Muscle layer of duodenum (tissue), 2 donors: ENCODE data around the gene CFAP46.

Source experiments
- H3K27ac ChIP-seq: one replicate; pipeline ENCODE4 v1.7.0; 2013; ENCODE audit warnings: mild to moderate bottlenecking, low read length
- H3K27me3 ChIP-seq: one replicate; pipeline ENCODE4 v1.7.0; 2013; ENCODE audit warnings: low read depth, mild to moderate bottlenecking, control low read depth, low read length
- H3K36me3 ChIP-seq, 2 donors: one replicate each; pipeline ENCODE4 v1.7.0; 2013; ENCODE audit warnings: low read length in 2 of 2, control low read depth in 1 of 2, mild to moderate bottlenecking in 1 of 2; ENCODE audit not compliant: insufficient read depth in 2 of 2, control insufficient read depth in 1 of 2
- H3K4me1 ChIP-seq, 2 donors: one replicate each; pipeline ENCODE4 v1.7.0; 2013; ENCODE audit warnings: low read length in 2 of 2, mild to moderate bottlenecking in 2 of 2, control low read depth in 1 of 2, moderate library complexity in 1 of 2; ENCODE audit not compliant: insufficient read depth in 2 of 2, control insufficient read depth in 1 of 2
- H3K4me3 ChIP-seq, 2 donors: one replicate each; pipeline ENCODE4 v1.7.0; 2013; ENCODE audit warnings: low read length in 2 of 2, low read depth in 1 of 2, mild to moderate bottlenecking in 1 of 2
- H3K9me3 ChIP-seq, 2 donors: one replicate each; pipeline ENCODE4 v1.7.0; 2013; ENCODE audit warnings: low read length in 2 of 2, control low read depth in 1 of 2, mild to moderate bottlenecking in 1 of 2; ENCODE audit not compliant: control insufficient read depth in 1 of 2
- donor health status: healthy.

The CFAP46 gene

DNA sequence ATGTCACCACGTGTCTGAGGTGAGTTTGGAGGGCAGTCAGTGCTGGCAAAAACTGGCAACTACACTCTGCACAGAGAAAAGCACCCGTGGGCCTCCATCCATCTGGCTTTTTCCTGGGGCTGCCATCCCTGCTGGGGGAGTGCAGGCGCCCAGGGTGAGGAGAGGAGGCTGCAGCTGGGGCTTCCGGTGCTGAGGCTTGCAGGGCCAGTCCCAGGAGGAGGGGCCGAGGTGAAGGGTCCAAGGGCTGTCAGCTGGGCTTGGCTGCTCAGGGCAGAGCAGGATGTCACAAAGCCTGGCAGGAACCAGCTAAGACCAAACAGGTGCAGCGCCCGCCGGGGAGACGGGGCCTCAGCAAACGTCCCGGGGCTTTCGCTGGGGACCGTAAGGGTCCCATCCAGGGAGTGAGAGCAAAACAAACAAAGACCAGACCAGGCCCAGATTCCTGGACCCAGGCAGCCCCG is 77.2 kb downstream of the CFAP46 start:
- no peaks in the 10 kb centered on the region for H3K36me3 ChIP-seq
- H3K9me3 ChIP-seq, result peaks cover 0 to 2% of the 10 kb centered on the region in 2 donors
- H3K4me3 ChIP-seq, result no peak overlapping the region
- H3K27me3 ChIP-seq, result no peaks in the 10 kb centered on the region
- H3K27ac ChIP-seq, result no peak overlapping the region
- H3K4me1 ChIP-seq, result no peaks in the 10 kb centered on the region

GRCh38 chr10:132862485-132863420 is 79.6 kb downstream of the CFAP46 start:
- H3K9me3 ChIP-seq, result no peaks in the 10 kb centered on the region
- H3K27me3 ChIP-seq, result no peaks in the 10 kb centered on the region
- H3K4me1 ChIP-seq, result no peaks in the 10 kb centered on the region
- H3K27ac ChIP-seq, result no peak overlapping the region
- no peaks in the 10 kb centered on the region for H3K36me3 ChIP-seq
- no peak overlapping the region for H3K4me3 ChIP-seq

GRCh38 chr10:132861884-132862461 is 80.4 kb downstream of the CFAP46 start:
- Histone ChIP-seq H3K27me3 (no peaks in the 10 kb centered on the region), H3K4me3 (no peak overlapping the region), H3K4me1 (no peaks in the 10 kb centered on the region), H3K27ac (no peak overlapping the region), H3K36me3 (no peaks in the 10 kb centered on the region), H3K9me3 (no peaks in the 10 kb centered on the region)

GRCh38 chr10:132861116-132861691 is 81.2 kb downstream of the CFAP46 start:
- Histone ChIP-seq H3K36me3 (no peaks in the 10 kb centered on the region), H3K4me1 (no peaks in the 10 kb centered on the region), H3K27ac (no peak overlapping the region), H3K4me3 (no peak overlapping the region), H3K9me3 (peaks cover 0 to under 1% of the 10 kb centered on the region in 2 donors), H3K27me3 (no peaks in the 10 kb centered on the region)

- H3K9me3 ChIP-seq, result peaks cover 0 to 6% of the 10 kb centered on the region in 2 donors
- H3K27ac ChIP-seq, result no peak overlapping the region
- H3K4me1 ChIP-seq, result no peaks in the 10 kb centered on the region
- H3K27me3 ChIP-seq, result no peaks in the 10 kb centered on the region
- H3K36me3 ChIP-seq, result no peaks in the 10 kb centered on the region
- no peak overlapping the region for H3K4me3 ChIP-seq
These were observed 81.8 kb downstream of the CFAP46 start for GRCh38 chr10:132860532-132860931.

- Histone ChIP-seq H3K27me3 (no peaks in the 10 kb centered on the region), H3K9me3 (peaks cover 0 to 6% of the 10 kb centered on the region in 2 donors), H3K4me3 (no peak overlapping the region), H3K27ac (no peak overlapping the region), H3K36me3 (no peaks in the 10 kb centered on the region), H3K4me1 (no peaks in the 10 kb centered on the region)
These were observed 83.1 kb downstream of the CFAP46 start for GRCh38 chr10:132859084-132859855.

- Histone ChIP-seq H3K9me3 (peaks cover 0 to 6% of the 10 kb centered on the region in 2 donors), H3K27me3 (no peaks in the 10 kb centered on the region), H3K36me3 (no peaks in the 10 kb centered on the region), H3K27ac (no peak overlapping the region), H3K4me3 (no peak overlapping the region), H3K4me1 (no peaks in the 10 kb centered on the region)
These were observed 84.0 kb downstream of the CFAP46 start for GRCh38 chr10:132858121-132859081.

DNA sequence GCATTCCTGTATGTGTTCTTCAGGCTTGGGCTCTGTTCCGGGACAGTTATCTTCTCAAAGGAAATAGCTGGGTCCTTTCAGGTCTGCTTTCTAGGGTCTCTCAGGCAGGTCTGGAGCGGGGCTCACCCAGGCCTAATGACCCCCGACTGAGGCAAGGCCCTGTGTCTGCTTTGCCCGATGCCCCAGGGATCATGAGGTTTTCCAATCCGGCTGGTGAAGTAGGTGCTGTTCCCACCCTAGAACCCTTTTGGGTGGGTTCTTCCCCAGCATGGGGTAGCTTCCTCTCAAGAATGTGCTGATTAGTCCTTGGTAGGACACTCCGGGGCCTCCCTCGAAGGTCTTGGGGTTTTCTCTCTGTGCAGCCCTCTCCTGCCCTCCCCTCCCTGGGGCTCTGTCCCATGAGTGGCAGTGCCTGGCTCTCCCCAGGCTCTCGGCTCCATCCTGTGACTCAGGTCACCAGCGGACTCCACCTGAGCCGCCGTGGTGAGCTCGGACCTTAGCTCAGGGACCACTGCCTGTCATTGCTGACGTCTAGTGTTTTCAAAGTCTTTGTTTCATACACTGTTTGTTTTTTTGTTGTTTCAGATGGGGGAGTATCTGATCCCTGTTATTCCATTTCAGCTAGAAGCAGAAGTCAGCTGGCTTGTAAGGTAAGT is 85.4 kb downstream of the CFAP46 start:
- H3K27ac ChIP-seq, result no peak overlapping the region
- H3K9me3 ChIP-seq, result peaks cover 0 to 6% of the 10 kb centered on the region in 2 donors
- no peaks in the 10 kb centered on the region for H3K36me3 ChIP-seq
- no peaks in the 10 kb centered on the region for H3K4me1 ChIP-seq
- no peaks in the 10 kb centered on the region for H3K27me3 ChIP-seq
- no peak overlapping the region for H3K4me3 ChIP-seq

DNA sequence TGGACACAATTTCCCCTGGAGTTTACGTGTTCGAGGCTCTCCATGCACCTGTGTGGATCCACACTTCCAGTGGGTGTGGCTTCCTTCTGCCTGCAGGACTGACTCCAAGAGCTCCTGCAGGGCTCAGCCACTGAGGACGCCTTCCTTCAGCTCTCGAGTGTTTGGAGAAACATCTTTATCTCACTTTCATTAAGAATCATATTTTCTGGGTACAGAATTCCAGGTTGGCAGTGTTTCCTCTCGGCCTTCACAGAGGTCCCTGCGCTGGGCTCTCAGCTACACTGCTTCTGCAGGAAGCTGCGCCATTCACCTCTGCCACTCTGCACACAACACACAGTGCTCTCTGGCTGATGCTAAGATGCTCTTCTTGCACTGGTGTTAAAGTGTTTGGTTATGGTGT is 86.5 kb downstream of the CFAP46 start:
- Histone ChIP-seq H3K9me3 (peaks cover 0 to 6% of the 10 kb centered on the region in 2 donors), H3K4me3 (no peak overlapping the region), H3K27me3 (no peaks in the 10 kb centered on the region), H3K4me1 (no peaks in the 10 kb centered on the region), H3K27ac (no peak overlapping the region), H3K36me3 (no peaks in the 10 kb centered on the region)

DNA sequence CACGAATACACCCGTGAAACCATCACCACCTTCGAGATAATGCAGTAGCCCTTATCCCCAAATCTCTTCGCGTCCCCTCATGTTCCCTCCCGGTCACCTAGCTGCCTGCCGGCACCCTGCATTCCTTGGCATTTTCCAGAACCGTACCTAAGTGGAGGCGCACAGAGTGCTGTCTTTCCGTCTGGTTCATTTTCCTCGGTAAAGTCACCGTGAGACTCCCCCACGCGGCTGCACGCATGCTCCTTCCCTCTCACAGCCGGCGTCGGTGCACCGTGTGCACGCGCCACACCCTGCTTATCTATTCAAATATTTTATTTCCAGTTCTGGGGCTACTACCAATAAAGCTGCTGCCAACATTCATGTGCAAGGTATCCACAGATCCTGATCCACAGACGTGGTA is 90.9 kb downstream of the CFAP46 start:
- H3K27ac ChIP-seq, result no peak overlapping the region
- H3K9me3 ChIP-seq, result peaks cover 0 to 6% of the 10 kb centered on the region in 2 donors
- peaks cover 0 to 9% of the 10 kb centered on the region in 2 donors for H3K4me1 ChIP-seq
- no peaks in the 10 kb centered on the region for H3K36me3 ChIP-seq
- H3K4me3 ChIP-seq, result no peak overlapping the region
- peaks cover 6% of the 10 kb centered on the region for H3K27me3 ChIP-seq
